SW480 (cell line): ENCODE measurements around the gene EXOC6B.

Experiments used
- DNase-seq: peaks from one replicate; pipeline ENCODE4 v3.0.0-alpha.2; 2016; ENCODE audit warnings: low spot score

Gene EXOC6B

GRCh38 chr2:72271276-72271614, 554.6 kb downstream of the EXOC6B start:
- no peak for DNase-seq

DNA sequence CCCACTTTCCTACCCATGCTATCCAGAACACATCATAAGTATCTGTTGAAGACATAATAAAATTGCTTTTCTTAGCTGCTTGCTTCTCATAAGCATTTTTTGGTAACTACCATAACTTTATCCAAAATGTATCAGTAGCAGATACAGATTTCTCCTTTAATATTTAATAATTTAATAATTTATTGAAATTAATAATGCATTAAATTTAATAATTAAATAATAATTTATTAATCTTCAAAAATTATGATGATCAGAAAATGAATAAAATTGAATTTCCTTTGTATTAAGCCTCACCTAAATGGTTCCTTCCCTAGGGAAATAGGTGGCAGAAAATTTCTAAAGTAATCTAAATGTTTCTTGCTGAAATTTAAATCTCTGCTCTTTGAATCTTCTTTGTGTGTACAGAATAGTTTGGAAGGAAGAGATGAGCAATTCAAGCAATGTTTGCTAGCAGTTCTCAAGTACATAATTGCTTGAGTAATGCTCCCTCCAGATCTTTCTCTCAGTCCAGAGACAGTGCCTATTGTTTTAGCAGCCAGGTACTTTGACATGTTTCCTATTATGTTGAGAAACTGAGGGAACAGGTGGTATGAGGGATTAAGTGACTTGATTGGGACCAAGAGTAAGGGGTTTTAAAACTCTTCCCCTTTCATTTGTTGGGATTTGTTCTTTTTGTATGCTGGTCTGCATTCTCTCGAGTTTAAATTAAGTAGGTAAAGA, 555.1 kb downstream of the EXOC6B start:
- DNase-seq: no peak

GRCh38 chr2:72263776-72264060, 562.1 kb downstream of the EXOC6B start:
- no peak for DNase-seq

DNA sequence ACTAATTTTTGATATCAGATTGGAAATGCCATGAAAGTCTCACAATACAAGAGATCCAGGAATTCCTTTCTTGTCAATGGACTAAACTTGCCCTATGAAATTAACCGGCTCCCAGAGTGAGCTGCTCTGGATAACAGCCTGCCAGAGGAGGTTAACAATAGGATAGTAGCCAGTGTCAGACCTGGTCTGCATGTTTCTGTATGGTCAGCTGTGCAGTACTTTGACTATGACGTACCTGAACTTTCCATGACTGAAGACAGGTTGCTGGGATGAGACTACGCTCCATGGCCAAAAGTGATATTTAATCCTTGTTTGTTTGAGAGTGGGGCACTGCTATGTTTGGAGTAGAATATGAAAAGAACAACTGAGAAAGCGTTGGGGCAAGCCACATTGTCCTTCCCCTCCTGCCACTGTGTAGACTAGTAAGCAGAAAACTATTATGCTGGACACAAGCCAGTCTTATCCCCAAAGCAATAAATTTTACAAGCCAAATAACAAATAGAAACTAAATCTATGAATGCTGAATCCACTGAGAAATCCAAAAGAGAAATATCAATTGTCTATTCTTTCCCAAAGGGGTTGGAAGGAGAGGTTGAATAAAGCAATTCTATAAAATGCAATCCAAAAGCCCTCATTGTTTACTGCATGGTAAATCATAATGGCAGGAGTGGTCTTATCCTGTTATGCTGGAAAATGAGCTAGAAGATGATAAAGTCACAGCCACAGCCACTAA, 562.6 kb downstream of the EXOC6B start:
- no peak for DNase-seq

DNA sequence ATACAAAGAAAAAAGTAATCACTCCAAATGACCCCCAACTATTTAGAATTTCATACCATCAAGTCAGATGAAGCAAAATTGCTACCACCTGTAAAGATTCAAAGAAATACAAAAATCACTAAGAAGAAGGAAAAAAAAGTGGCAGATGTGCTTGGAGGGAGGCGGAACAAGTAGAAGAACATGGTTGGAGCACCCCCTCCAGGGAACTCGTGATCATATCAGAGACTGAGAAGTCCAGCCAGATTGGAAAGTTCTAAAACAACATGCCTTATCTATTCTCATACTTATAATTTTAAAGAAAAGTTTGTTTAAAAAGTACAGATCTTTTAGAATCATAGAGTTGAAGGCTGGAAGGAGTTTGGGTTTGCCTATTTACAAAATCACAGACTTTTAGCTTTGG, 564.8 kb downstream of the EXOC6B start:
- DNase-seq: no peak

- no peak for DNase-seq
These were observed 570.3 kb downstream of the EXOC6B start for GRCh38 chr2:72255540-72255939.

DNA sequence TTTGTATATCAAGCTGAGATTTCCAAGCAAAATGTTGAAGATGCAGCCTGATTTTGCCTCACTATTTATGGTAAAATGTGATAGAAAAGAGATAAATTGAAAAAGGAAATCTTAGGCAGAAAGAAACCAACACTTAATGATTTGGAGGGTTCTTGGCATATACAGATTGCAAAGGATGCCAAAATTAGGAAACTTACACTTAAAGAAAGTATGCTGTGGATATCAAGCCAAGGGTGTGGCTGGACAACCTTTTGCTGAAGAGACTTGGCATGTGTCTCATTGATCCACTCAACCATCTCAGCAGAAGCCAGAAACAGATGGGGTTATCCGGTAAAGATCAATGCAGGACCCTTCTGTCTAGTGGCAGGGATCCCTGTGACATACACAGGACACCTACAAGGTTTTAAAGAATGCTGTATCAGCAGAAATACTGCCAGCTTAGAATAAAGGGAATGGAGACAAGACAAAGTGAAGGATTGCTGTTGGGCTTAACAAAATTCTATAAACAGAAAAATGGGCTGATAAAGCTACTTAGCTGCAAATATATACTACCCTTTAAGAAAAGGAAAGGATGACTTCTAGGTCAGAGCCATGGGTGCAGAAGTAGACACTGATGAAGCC, 570.9 kb downstream of the EXOC6B start:
- DNase-seq: no peak

- no peak for DNase-seq
These were observed 587.5 kb downstream of the EXOC6B start for GRCh38 chr2:72238311-72238710.

GRCh38 chr2:72237549-72237948, 588.3 kb downstream of the EXOC6B start:
- no peak for DNase-seq

DNA sequence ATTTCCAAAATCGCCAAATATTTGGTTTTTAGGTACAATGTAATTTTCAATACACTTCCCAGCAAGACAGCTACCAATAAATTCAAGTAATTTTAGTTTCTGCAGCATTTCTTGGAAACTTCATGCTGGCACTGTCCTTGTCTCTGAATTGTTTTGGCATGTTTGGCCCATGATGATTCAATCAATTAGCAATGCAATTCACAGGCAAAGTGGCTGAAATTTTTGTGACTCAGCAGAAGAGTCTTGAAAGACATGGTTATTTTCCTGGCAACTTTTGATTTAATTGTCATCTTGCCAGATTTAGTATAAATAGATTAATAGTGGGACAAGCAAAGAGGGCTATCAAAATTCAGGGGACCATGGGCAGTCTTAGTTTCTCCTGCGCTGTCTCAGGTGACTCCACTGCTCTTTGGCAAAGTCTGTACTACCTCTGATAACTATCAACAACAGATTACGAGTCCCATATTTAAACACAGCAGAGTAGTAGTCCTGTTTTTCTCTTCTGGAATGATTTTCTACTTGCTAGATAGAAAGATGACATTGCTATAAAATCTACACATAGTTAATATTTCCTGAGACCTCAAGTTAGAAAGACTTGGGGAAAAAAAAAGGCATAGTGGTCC, 589.3 kb downstream of the EXOC6B start:
- DNase-seq: no peak

- DNase-seq: no peak
These were observed 590.1 kb downstream of the EXOC6B start for GRCh38 chr2:72235497-72236415.

GRCh38 chr2:72233211-72233610, 592.6 kb downstream of the EXOC6B start:
- no peak for DNase-seq

DNA sequence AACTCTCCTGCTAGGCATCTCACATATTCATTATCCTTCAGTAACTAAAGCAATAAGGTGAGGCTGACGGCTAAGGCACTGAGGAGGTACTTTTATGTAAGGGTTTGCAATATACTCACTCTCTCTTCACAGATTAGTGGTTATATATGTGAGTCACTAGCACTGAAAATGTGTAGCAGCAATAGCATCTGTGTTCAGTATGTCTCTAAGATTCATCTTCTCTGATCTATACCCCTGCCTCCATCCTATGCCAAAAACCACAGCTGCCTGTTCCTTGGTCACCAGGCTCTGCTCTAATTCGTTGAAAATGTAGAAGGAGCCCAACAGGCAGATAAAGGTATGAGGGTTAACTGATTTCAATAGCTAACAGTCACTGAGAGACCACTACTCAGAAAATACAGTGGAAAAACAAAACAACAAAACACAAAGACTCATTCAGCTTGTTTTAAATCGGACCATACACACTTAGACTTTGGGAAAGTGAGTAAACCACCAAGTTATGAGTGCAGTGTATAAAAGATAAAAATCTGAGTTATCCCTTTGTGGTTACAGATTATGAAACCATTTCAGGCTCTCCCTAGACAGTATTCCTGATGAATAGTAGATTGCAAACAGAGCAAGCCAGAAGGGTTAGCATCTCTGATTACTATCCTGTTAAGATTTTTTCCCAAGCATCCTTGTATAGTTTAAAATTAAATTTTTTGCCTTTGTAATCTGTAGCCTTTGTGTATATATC, 602.8 kb downstream of the EXOC6B start:
- no peak for DNase-seq

- peak; percentile 10 for DNase-seq
These were observed 605.7 kb downstream of the EXOC6B start for GRCh38 chr2:72220170-72220569.

DNA sequence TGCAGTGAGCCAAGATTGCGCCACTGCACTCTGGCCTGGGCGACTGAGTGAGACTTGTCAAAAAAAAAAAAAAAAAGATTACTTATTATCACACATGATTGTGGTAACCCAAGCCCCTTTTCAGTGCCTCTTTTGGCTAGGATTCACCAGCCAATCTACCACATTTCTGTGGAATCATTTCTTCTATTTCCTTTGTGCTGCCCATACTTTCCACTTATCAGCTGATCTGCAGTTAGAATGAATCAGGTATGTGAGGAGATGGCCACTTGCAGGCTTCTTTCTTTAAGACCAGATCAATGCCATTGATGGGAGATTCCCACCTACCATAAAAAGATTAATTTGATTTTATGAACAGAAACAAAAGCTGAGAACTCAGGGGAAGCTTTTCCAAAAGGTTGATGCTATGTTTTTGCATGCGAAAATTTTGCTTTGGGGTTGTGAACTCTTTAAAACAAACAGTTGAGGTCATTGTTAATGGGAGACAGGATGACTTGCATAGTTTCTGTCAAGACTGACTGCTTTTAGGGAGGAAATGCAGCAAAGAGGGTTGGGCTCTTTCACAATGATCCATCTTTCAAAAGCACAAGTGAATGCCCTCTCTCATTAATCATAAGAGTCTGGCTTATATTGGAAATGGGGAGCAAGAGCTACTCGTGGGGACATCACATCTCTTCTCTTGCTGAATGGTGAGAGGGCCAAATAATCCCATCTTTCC, 611.2 kb downstream of the EXOC6B start:
- no peak for DNase-seq

GRCh38 chr2:72212486-72212855, 613.4 kb downstream of the EXOC6B start:
- DNase-seq: no peak

DNA sequence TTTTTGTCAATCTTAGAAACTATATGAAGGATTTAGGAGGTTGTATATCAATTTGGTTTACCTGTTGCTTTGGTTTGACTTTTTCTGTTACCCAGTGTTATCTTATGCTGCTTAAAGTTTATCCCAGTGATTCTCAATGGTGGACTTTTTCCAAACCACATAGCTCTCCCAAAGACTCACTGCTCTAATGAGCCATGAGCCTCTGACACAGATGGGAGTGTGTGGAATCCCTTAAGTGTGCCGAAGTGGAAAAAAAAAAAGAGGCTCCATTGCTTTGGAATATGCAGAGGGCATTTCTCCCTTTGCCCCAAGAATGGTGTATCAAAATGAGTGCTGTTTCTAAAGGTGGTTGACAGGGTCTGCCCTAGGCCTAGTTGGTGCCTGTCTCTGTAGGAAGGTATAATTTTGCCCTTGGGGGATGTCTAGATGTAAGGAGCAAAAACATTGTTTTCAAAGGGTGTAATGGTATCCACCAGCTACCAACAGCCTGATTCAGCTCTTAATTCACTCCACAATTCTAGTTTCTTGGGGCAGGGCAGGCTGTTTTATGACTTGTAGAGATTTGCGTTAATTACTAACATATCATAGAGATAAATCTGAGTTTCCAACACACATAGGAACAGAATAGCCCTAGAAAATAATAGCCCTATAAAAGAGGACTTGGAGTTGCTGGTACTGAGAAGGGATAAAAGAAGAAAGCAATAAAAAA, 613.9 kb downstream of the EXOC6B start:
- DNase-seq: no peak

GRCh38 chr2:72211350-72211749, 614.5 kb downstream of the EXOC6B start:
- DNase-seq: no peak

DNA sequence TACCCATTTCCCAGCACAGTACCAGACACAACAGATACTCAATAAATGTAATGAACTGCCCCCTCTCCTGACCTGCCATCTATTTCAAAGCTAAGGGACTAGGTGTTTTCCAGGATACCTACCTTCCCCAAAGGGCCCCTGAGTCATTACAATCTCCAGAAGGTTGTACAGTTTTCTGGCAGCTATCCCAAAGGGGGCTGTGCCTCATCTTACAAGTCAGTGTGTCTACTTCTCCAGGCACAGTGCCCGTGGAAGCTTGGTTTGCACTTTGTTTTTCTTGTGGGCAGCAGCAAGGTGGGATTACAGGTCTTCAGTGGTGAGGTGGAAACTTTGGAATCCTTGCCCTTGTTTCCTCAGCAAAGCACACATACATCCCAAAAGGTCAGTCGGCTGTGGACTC, 615.4 kb downstream of the EXOC6B start:
- DNase-seq: no peak

GRCh38 chr2:72208225-72208624, 617.6 kb downstream of the EXOC6B start:
- DNase-seq: no peak
